Gastroesophageal sphincter (tissue), 4 donors: ENCODE measurements around the gene ZFYVE9. TPM values are rescaled to one million over a fixed set of nuclear protein-coding genes. Genes with fewer than 3 reads are reported as not detected.
"Not testable (repeated sequence)": the region's sequence is repeated elsewhere in the genome, so short reads cannot be mapped to it uniquely, and the experiment has no call there.

Source experiments
- ATAC-seq: fragments of 150-250 bp; one replicate; pipeline ENCODE4 v1.9.1; 2016; ENCODE audit warnings: mild to moderate bottlenecking, moderate library complexity
- H3K27ac ChIP-seq, 4 donors: fragments of 200-600 bp; sonication (generic) in 3 of 4; 1 replicate in 3 of 4; 2 replicates in 1 of 4; pipeline ENCODE4 v1.5.1; 2016 to 2019
- H3K27me3 ChIP-seq: fragments of 200-600 bp; sonication (generic); one replicate; pipeline ENCODE4 v1.5.1; 2019
- H3K36me3 ChIP-seq, 2 donors: fragments of 200-600 bp; sonication (generic); one replicate each; pipeline ENCODE4 v1.5.1; 2019; ENCODE audit warnings: control low read depth in 1 of 2
- H3K4me1 ChIP-seq, 3 donors: fragments of 200-600 bp; sonication (generic); 1 replicate in 2 of 3; 2 replicates in 1 of 3; pipeline ENCODE4 v1.5.1; 2016 to 2019; ENCODE audit warnings: control low read depth in 2 of 3
- H3K4me3 ChIP-seq, 2 donors: fragments of 200-600 bp; sonication (generic); one replicate each; pipeline ENCODE4 v1.5.1; 2019; ENCODE audit warnings: mild to moderate bottlenecking in 1 of 2, moderate library complexity in 1 of 2
- H3K9me3 ChIP-seq, 3 donors: fragments of 200-600 bp; sonication (generic); one replicate each; pipeline ENCODE4 v1.5.1; 2017 to 2019; ENCODE audit warnings: control low read depth in 2 of 3
- EP300 ChIP-seq: sonication (generic); formaldehyde crosslinking; IDR thresholded peaks from one replicate; pipeline ENCODE4 v1.6.1; 2017; ENCODE audit warnings: antibody characterized with exemption, mild to moderate bottlenecking
- POLR2A ChIP-seq, 2 donors: fragments of 450-650 bp; IDR thresholded peaks; one replicate each; pipeline ENCODE4 v1.6.1; 2017; ENCODE audit warnings: antibody characterized with exemption in 2 of 2, mild to moderate bottlenecking in 2 of 2, moderate library complexity in 1 of 2
- POLR2AphosphoS5 ChIP-seq: sonication (generic); formaldehyde crosslinking; IDR thresholded peaks from one replicate; pipeline ENCODE4 v1.6.1; 2017; ENCODE audit warnings: antibody characterized with exemption
- WGBS, 2 donors: methylation state at CpG; one replicate each; pipeline ENCODE4 v1.1.5; 2018; ENCODE audit warnings: low coverage in 1 of 2; 5-methylcytosine and 5-hydroxymethylcytosine counted together
- total RNA-seq, 4 donors: library from RNA; depleted of rRNA; stranded (reverse); fragments of >200 nt; gene quantifications; one replicate each; pipeline ENCODE4 v1.1.0, GENCODE V29; 2016
- TF ChIP-seq, protein P1 (sequence below), 4 experiments: fragments of 200-600 bp in 2 of 4; fragments of 450-650 bp in 2 of 4; sonication (generic) in 1 of 4; IDR thresholded peaks; one replicate each; pipeline ENCODE4 v1.5.1; 2017 to 2019; ENCODE audit warnings: antibody characterized with exemption in 4 of 4, mild to moderate bottlenecking in 2 of 4, moderate library complexity in 2 of 4

Gene ZFYVE9
- total RNA-seq, 4 donors from 2014 or later: 36.4 to 79.9 (median 40.4) TPM

DNA sequence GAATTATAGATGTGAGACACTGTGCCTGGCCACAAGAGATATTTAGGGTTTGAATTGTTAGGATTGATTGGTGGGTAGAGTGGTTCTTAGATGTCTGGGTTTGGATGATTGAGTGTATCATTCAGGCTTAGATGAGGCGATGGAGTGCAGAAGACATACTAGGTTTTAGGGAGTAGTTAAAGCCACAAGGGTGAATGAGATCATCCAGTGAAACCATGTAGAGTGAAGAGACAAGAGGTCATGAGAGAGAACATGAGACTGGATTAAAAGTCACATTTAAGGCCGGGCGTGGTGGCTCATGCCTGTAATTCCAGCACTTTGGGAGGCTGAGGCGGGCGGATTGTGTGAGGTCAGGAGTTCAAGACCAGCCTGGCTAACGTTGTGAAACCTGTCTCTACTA, 37.2 kb downstream of the ZFYVE9 start:
- Histone ChIP-seq H3K36me3 (no peaks in the 10 kb centered on the region), H3K27ac (no peak overlapping the region), H3K4me3 (no peak overlapping the region), H3K9me3 (no peaks in the 10 kb centered on the region), H3K4me1 (no peaks in the 10 kb centered on the region), H3K27me3 (no peaks in the 10 kb centered on the region)
- TF ChIP-seq POLR2A (IDR thresholded peaks at IDR 0.05) (no peak), POLR2AphosphoS5 (no peak), EP300 (no peak)
- TF ChIP-seq, protein P1, sequence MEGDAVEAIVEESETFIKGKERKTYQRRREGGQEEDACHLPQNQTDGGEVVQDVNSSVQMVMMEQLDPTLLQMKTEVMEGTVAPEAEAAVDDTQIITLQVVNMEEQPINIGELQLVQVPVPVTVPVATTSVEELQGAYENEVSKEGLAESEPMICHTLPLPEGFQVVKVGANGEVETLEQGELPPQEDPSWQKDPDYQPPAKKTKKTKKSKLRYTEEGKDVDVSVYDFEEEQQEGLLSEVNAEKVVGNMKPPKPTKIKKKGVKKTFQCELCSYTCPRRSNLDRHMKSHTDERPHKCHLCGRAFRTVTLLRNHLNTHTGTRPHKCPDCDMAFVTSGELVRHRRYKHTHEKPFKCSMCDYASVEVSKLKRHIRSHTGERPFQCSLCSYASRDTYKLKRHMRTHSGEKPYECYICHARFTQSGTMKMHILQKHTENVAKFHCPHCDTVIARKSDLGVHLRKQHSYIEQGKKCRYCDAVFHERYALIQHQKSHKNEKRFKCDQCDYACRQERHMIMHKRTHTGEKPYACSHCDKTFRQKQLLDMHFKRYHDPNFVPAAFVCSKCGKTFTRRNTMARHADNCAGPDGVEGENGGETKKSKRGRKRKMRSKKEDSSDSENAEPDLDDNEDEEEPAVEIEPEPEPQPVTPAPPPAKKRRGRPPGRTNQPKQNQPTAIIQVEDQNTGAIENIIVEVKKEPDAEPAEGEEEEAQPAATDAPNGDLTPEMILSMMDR (IDR thresholded peaks at IDR 0.05): no peak
- WGBS, 2 donors: 57 to 85% methylated on average over 4 to 6 of the region's 6 CpGs
- ATAC-seq: no peak

DNA sequence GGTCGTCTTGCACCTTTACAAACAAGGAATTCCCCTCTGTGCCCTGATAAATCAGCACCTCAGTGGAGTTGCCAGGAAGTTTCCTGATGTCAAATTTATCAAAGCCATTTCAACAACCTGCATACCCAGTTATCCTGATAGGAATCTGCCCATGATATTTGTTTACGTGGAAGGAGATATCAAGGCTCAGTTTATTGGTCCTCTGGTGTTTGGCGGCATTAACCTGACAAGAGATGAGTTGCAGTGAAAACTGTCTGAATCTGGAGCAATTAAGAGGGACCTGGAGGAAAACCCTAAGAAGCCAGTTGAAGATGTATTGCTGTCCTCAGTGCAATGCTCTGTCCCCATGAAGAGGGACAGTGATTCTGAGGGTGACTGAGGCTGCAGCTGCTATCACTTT, 38.3 kb downstream of the ZFYVE9 start:
- Histone ChIP-seq H3K36me3 (no peaks in the 10 kb centered on the region), H3K27me3 (no peaks in the 10 kb centered on the region), H3K27ac (no peak overlapping the region), H3K4me1 (no peaks in the 10 kb centered on the region), H3K9me3 (no peaks in the 10 kb centered on the region), H3K4me3 (no peak overlapping the region)
- TF ChIP-seq POLR2A (IDR thresholded peaks at IDR 0.05) (no peak), POLR2AphosphoS5 (no peak), EP300 (no peak)
- TF ChIP-seq, protein P1 (IDR thresholded peaks at IDR 0.05): no peak
- no peak for ATAC-seq
- WGBS, 2 donors: 69 to 76% methylated on average over 2 to 3 of the region's 3 CpGs

DNA sequence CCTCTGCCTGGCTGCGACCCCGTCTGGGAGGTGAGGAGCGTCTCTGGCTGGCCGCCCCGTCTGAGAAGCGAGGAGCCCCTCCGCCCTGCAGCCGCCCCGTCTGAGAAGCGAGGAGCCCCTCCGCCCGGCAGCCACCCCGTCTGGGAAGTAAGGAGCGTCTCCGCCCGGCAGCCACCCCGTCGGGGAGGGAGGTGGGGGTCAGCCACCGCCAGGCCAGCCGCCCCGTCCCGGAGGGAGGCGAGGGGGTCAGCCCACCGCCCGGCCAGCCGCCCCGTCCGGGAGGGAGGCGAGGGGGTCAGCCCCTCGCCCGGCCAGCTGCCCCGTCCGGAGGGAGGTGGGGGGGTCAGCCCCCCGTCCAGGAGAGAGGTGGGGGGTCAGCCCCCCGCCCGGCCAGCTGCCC, 39.9 kb downstream of the ZFYVE9 start:
- H3K4me1 ChIP-seq, H3K4me3 ChIP-seq, H3K36me3 ChIP-seq, ATAC-seq, H3K27ac ChIP-seq, H3K27me3 ChIP-seq, H3K9me3 ChIP-seq: not testable (repeated sequence)
- no CpG with 5 or more reads among the region's 36 CpGs for WGBS, 2 donors

DNA sequence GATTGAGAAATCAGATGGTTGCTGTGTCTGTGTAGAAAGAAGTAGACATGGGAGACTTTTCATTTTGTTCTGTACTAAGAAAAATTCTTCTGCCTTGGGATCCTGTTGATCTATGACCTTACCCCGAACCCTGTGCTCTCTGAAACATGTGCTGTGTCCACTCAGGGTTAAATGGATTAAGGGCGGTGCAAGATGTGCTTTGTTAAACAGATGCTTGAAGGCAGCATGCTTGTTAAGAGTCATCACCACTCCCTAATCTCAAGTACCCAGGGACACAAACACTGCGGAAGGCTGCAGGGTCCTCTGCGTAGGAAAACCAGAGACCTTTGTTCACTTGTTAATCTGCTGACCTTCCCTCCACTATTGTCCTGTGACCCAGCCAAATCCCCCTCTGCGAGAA, 40.4 kb downstream of the ZFYVE9 start:
- WGBS, 2 donors: 90 to 100% methylated on average over 1 to 3 of the region's 5 CpGs
- not testable (repeated sequence) for H3K27ac ChIP-seq, H3K27me3 ChIP-seq, H3K36me3 ChIP-seq, ATAC-seq, H3K9me3 ChIP-seq, H3K4me1 ChIP-seq, H3K4me3 ChIP-seq

- WGBS, 2 donors: 84 to 91% methylated on average over 3 of the region's 3 CpGs
- Histone ChIP-seq H3K27me3 (no peaks in the 10 kb centered on the region), H3K4me3 (no peak overlapping the region), H3K4me1 (peaks cover 0 to 8% (median 0%) of the 10 kb centered on the region in 3 donors), H3K36me3 (no peaks in the 10 kb centered on the region), H3K9me3 (no peaks in the 10 kb centered on the region), H3K27ac (no peak overlapping the region)
- no peak for TF ChIP-seq POLR2AphosphoS5
- no peak for TF ChIP-seq POLR2A (IDR thresholded peaks at IDR 0.05)
- TF ChIP-seq, protein P1 (IDR thresholded peaks at IDR 0.05): no peak
- no peak for TF ChIP-seq EP300
- no peak for ATAC-seq
These were observed 41.0 kb downstream of the ZFYVE9 start for GRCh38 chr1:52182874-52183400.

DNA sequence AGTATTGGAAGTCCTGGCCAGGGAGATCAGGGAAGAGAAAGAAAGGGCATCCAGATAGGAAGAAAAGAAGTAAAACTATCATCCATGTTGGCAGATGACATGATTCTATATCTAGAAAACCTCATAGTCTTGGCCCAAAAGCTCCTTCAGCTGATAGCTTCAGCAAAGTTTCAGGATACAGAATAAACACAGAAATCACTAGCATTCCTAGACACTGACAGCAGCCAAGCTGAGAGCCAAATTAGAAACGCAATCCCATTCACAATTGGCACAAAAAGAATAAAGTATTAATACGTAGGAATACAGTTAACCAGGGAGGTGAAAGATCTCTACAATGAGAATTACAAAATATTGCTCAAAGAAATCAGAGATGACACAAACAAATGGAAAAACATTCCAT, 44.6 kb downstream of the ZFYVE9 start:
- no peak overlapping the region for H3K27ac ChIP-seq
- TF ChIP-seq, protein P1 (IDR thresholded peaks at IDR 0.05): no peak
- no peak for TF ChIP-seq POLR2AphosphoS5
- no peak for TF ChIP-seq EP300
- no peak for TF ChIP-seq POLR2A (IDR thresholded peaks at IDR 0.05)
- H3K27me3 ChIP-seq: no peaks in the 10 kb centered on the region
- no peak for ATAC-seq
- no peak overlapping the region for H3K4me3 ChIP-seq
- H3K4me1 ChIP-seq: peaks cover 0 to 22% (median 0%) of the 10 kb centered on the region in 3 donors
- WGBS, 2 donors: 17 to 41% methylated on average over 2 of the region's 2 CpGs
- H3K36me3 ChIP-seq: no peaks in the 10 kb centered on the region
- no peaks in the 10 kb centered on the region for H3K9me3 ChIP-seq
